Fibroblast of lung (primary cell): ENCODE results near the gene TFDP2. TPM values are rescaled to one million over a fixed set of nuclear protein-coding genes. Genes with fewer than 3 reads are reported as not detected.

Source experiments
- DNase-seq, 2 donors: peaks; one replicate each; pipeline versions ENCODE4 v3.0.0 to v3.0.0-alpha.2; 2010; ENCODE audit warnings: low read depth in 2 of 2
- H2AFZ ChIP-seq: 2 replicates; pipeline ENCODE4 v1.5.1; 2012; ENCODE audit warnings: low read length, control low read depth, inconsistent platforms
- H3K27ac ChIP-seq: 2 replicates; pipeline ENCODE4 v1.5.1; 2011; ENCODE audit warnings: low read length, control low read depth; ENCODE audit not compliant: insufficient read depth
- H3K27me3 ChIP-seq: 2 replicates; pipeline ENCODE4 v1.5.1; 2011; ENCODE audit warnings: mild to moderate bottlenecking, low read length; ENCODE audit not compliant: control insufficient read depth, insufficient read depth
- H3K36me3 ChIP-seq: 2 replicates; pipeline ENCODE4 v1.5.1; 2011; ENCODE audit warnings: low read length; ENCODE audit not compliant: control insufficient read depth, insufficient read depth
- H3K4me1 ChIP-seq: 2 replicates; pipeline ENCODE4 v1.5.1; 2011; ENCODE audit warnings: low read length; ENCODE audit not compliant: control insufficient read depth, insufficient read depth; ENCODE audit errors: extremely low read depth
- H3K4me2 ChIP-seq: 2 replicates; pipeline ENCODE4 v1.5.1; 2011; ENCODE audit warnings: low read length, control low read depth; ENCODE audit not compliant: insufficient read depth; ENCODE audit errors: extremely low read depth
- H3K4me3 ChIP-seq, 4 experiments: fragments of 200-600 bp in 1 of 4; sonication (generic) in 1 of 4; replicated peaks in 1 of 4; 2 replicates each; pipeline ENCODE4 v1.5.1; 2011 to 2016; ENCODE audit warnings: low read length in 4 of 4, low read depth in 3 of 4, mild to moderate bottlenecking in 3 of 4, control low read depth in 2 of 4, inconsistent platforms in 1 of 4, mixed read lengths in 1 of 4; ENCODE audit not compliant: insufficient read depth in 1 of 4; ENCODE audit errors: control extremely low read depth in 1 of 4
- H3K79me2 ChIP-seq: 2 replicates; pipeline ENCODE4 v1.5.1; 2012; ENCODE audit warnings: mild to moderate bottlenecking, low read length, inconsistent platforms; ENCODE audit not compliant: control insufficient read depth, insufficient read depth
- H3K9ac ChIP-seq: 2 replicates; pipeline ENCODE4 v1.5.1; 2011; ENCODE audit warnings: mild to moderate bottlenecking, low read length, control low read depth; ENCODE audit not compliant: insufficient read depth
- H3K9me3 ChIP-seq: 2 replicates; pipeline ENCODE4 v1.5.1; 2012; ENCODE audit warnings: low read depth, low read length; ENCODE audit not compliant: control insufficient read depth, insufficient read depth
- H4K20me1 ChIP-seq: 2 replicates; pipeline ENCODE4 v1.5.1; 2011; ENCODE audit warnings: low read length; ENCODE audit not compliant: control insufficient read depth, insufficient read depth; ENCODE audit errors: extremely low read depth
- EZH2 ChIP-seq: IDR thresholded peaks from 2 replicates; pipeline ENCODE4 v1.5.1; 2012; ENCODE audit warnings: low read length, control low read depth, mild to moderate bottlenecking; ENCODE audit errors: missing control alignments
- polyA plus RNA-seq, 2 donors: library from polyadenylated mRNA; depleted of rRNA in 1 of 2; stranded (reverse) in 1 of 2; unstranded in 1 of 2; fragments of >200 nt; gene quantifications; 2 replicates each; pipeline ENCODE4 v1.2.1, GENCODE V29; 2011 to 2012; ENCODE audit warnings: missing spikeins in 1 of 2
- total RNA-seq: library from RNA; depleted of rRNA; stranded (reverse); fragments of >200 nt; gene quantifications from 2 replicates; pipeline ENCODE4 v1.2.1, GENCODE V29; 2014
- TF ChIP-seq, protein P1 (sequence below), 2 donors: IDR thresholded peaks in 1 of 2; conservative IDR thresholded peaks in 1 of 2; 1 replicate in 1 of 2; 2 replicates in 1 of 2; pipeline ENCODE4 v1.5.1; 2011 to 2012; ENCODE audit warnings: low read length in 2 of 2, control low read depth in 1 of 2, inconsistent platforms in 1 of 2, low read depth in 1 of 2, mild to moderate bottlenecking in 1 of 2

Gene TFDP2
- total and polyA plus RNA-seq, 2 donors (not counting 1 experiment from before 2014, with no cell fraction given): 25.1 to 83.7 TPM

DNA sequence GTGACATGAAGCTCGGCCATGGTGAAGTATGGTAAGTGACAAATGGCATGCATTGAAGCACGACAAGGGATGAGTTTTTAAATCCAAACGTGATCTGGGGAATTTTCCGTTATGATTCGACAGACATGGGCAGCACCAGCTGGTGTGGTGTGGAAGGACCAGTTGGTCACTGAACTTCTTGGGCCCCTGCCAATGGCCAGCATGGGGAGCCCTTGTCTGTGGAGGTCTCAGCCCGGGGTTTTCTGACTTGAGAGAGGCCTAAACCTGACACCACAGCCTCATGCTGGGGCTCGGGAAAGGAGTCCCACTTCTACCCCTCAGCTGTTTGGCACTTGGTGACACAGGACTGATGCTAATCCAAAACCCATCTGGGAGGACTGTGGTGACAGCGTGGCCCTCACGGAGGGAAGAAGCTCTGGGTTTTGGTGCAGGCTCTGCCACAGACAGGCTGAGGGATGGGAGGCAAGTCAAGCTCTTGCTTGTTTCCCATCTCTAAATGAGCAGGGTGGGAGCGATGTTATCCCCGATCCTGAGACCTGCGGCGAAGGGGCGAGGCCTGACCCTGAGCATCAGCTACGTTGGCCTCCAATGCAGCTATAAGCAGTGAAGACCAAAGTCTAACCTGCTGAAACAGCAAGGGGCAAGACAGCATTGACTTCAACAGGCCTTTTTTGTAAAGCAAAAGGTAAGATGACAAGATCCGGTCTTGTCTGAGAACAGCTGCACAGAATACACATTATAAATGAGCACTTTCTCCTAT lies 203.4 kb downstream of the TFDP2 start:
- Histone ChIP-seq H3K27ac (no peak overlapping the region), H3K4me1 (no peaks in the 10 kb centered on the region), H3K4me2 (no peak overlapping the region), H4K20me1 (no peaks in the 10 kb centered on the region), H3K79me2 (no peaks in the 10 kb centered on the region), H3K27me3 (no peaks in the 10 kb centered on the region), H3K9ac (no peak overlapping the region), H2AFZ (no peak overlapping the region), H3K9me3 (no peaks in the 10 kb centered on the region), H3K4me3 (no peak overlapping the region), H3K36me3 (no peaks in the 10 kb centered on the region)
- DNase-seq: no peak
- TF ChIP-seq, protein P1, sequence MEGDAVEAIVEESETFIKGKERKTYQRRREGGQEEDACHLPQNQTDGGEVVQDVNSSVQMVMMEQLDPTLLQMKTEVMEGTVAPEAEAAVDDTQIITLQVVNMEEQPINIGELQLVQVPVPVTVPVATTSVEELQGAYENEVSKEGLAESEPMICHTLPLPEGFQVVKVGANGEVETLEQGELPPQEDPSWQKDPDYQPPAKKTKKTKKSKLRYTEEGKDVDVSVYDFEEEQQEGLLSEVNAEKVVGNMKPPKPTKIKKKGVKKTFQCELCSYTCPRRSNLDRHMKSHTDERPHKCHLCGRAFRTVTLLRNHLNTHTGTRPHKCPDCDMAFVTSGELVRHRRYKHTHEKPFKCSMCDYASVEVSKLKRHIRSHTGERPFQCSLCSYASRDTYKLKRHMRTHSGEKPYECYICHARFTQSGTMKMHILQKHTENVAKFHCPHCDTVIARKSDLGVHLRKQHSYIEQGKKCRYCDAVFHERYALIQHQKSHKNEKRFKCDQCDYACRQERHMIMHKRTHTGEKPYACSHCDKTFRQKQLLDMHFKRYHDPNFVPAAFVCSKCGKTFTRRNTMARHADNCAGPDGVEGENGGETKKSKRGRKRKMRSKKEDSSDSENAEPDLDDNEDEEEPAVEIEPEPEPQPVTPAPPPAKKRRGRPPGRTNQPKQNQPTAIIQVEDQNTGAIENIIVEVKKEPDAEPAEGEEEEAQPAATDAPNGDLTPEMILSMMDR (conservative IDR thresholded peaks at IDR 0.05 in 1 of 2, IDR thresholded peaks at IDR 0.05 in 1 of 2; ENCODE audit: low read depth in 1 of 2, low read length in 2 of 2): no peak
- no peak for TF ChIP-seq EZH2

DNA sequence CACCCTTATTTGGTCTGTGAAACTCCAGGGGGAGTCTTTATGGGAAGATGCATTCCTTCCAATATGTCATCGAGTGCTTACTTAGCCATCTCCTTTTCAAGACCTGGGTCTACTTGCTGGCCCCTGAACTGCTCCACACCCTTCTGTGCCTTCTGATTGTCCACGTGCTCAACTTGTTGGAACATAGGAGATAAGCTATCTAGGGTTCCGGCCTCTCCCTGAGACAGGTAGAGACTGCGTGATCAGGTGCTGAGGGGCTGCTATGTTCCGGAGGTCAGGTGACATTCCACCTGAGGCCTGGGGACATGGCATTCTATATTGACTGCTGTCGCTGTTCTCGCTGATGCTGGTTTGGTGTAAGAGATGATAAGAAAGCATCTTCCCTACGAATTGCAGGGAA lies 207.3 kb downstream of the TFDP2 start:
- H2AFZ ChIP-seq: no peak overlapping the region
- no peaks in the 10 kb centered on the region for H3K27me3 ChIP-seq
- no peak for TF ChIP-seq EZH2
- TF ChIP-seq, protein P1 (conservative IDR thresholded peaks at IDR 0.05 in 1 of 2, IDR thresholded peaks at IDR 0.05 in 1 of 2; ENCODE audit: low read depth in 1 of 2, low read length in 2 of 2): no peak
- H3K4me2 ChIP-seq: no peak overlapping the region
- no peaks in the 10 kb centered on the region for H3K79me2 ChIP-seq
- H3K4me1 ChIP-seq: no peaks in the 10 kb centered on the region
- no peak overlapping the region for H3K4me3 ChIP-seq
- no peaks in the 10 kb centered on the region for H3K9me3 ChIP-seq
- H3K9ac ChIP-seq: no peak overlapping the region
- no peaks in the 10 kb centered on the region for H4K20me1 ChIP-seq
- H3K36me3 ChIP-seq: no peaks in the 10 kb centered on the region
- no peak for DNase-seq
- no peak overlapping the region for H3K27ac ChIP-seq

DNA sequence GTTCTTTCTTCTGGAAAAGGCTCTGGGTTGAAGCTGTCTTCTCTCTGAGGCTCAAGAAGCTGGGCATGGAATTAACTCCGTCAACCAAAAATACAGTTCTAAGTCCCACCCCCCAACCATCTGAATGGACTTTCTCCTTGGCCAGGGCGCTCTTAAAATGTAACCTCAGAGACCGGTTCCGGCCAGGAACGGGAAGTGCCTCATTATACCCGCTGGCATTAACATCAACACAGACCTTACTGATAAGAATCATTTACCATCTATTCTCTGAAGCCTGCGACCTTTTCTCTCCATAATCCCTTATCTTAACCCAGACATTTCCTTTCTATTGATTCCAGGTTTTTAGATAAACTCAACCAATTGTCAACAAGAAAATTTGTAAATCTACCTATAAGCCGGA lies 208.3 kb downstream of the TFDP2 start:
- no peak overlapping the region for H2AFZ ChIP-seq
- no peak overlapping the region for H3K9ac ChIP-seq
- no peaks in the 10 kb centered on the region for H3K4me1 ChIP-seq
- no peak overlapping the region for H3K4me2 ChIP-seq
- H4K20me1 ChIP-seq: no peaks in the 10 kb centered on the region
- no peaks in the 10 kb centered on the region for H3K36me3 ChIP-seq
- H3K4me3 ChIP-seq: no peak overlapping the region
- no peaks in the 10 kb centered on the region for H3K79me2 ChIP-seq
- DNase-seq: no peak
- TF ChIP-seq, protein P1 (conservative IDR thresholded peaks at IDR 0.05 in 1 of 2, IDR thresholded peaks at IDR 0.05 in 1 of 2; ENCODE audit: low read depth in 1 of 2, low read length in 2 of 2): no peak
- TF ChIP-seq EZH2: no peak
- no peaks in the 10 kb centered on the region for H3K9me3 ChIP-seq
- H3K27me3 ChIP-seq: no peaks in the 10 kb centered on the region
- no peak overlapping the region for H3K27ac ChIP-seq
